Germinal center (tissue), 1 donor: ENCODE results near the gene CCDC192.
"Not testable (repeated sequence)": the region's sequence is repeated elsewhere in the genome, so short reads cannot be mapped to it uniquely, and the experiment has no call there.

ENCODE experiments used
- DNase-seq: peaks from one replicate; pipeline ENCODE4 v3.0.0; 2012; ENCODE audit warnings: mixed read lengths, low spot score

CCDC192 gene

DNA sequence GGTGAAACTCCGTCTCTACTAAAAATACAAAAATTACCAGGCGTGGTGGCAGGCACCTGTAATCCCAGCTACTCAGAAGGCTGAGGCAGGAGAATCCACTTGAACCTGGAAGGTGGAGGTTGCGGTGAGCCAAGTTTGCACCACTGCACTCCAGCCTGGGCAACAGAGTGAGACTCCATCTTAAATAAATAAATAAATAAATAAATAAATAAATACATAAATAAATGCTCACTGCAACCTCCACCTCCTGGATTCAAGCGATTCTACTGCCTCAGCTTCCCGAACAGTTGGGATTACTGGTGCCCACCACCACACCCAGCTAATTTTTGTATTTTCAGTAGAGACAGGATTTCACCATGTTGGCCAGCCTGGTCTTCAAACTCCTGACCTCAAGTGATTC lies 144.4 kb downstream of the CCDC192 start:
- DNase-seq, result not testable (repeated sequence)

DNA sequence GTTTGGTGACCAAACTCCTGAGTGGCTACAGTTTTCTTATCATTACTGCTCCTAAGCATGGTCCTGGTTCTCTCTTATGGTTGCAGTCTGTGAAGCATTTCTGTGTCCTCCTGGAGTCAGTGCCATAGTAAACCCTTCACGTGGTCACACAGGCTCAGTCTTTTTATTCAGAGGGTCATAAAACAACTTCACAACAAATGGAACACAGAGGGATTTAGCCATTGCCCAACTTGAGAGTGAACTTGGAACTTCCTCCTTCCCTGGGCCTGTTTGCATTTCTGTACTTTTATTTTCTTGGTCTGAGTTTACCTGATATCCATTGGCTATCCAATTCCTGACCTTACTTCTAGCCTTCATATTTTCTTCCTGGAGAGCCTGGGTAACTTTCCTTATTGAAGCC lies 144.9 kb downstream of the CCDC192 start:
- no peak for DNase-seq

DNA sequence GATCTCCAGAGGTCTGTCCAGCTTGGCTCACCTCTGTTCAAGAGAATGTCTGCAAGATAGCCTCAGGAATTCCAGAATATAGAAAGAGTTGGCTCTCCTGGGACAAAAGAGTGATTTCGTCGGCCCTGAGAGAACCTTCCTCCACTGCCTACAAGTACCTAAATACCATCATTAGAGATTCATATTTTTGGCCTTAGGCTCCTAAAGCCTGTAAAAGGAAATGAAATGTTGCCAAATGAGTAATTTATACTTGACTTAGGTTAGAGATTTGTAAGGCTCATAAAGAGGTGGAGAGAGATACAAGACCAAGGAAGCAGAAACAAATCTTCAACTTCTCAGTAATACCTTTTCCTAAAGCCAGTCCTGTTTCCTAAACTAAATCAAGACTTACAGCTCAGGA lies 146.2 kb downstream of the CCDC192 start:
- DNase-seq, result no peak

DNA sequence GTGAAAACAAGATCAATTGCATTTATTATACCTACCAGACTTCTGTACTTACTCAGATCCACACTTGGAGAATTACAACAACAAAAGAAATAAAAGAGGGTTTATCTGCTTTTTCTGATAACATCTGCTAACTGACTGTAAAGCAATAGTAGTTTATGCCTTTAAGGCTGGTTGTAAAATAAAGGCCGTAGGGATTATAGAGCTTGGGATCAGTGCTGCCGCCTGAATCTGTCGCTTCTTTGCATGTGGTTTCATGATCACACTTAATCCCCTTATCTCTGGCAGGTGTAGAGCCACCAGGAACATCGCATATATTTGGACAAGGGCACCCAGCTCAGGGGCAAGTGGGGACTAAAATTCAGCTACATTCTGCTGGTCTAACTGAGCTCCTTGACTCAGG lies 146.7 kb downstream of the CCDC192 start:
- no peak for DNase-seq

DNA sequence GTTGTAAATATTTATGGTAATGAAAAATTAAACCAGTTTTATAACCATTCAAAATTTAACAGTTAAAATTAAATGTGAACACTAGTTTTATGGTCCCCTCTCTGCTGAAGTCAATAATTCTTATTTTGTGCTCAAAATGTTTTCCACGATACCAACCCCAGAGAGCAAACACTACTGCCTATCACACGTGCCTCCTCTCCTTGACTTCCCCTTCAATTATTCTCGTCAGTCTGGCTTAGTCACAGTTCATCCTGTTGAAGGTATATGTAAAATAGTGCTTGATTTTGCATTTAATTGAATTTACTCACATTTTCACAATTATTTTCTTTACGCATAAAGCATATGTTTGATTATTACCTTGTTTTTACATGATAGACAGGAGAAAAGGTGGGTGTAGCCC lies 148.8 kb downstream of the CCDC192 start:
- no peak for DNase-seq

DNA sequence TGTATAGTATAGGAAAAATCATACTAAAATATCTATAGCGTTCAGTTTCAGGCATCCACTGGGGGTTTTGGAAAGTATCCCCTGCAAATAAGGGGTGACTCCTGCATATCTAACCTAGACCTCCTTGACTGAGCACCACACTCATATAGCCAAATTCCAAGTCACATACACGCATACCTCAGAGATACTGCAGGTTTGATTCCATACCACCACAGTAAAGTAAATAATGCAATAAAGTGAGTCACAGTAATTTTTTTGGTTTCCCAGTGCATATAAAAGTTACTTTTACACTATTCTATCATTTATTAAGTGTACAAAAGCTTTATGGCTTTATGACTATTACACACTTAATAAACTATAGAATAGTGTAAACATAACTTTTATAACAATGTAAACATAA lies 151.3 kb downstream of the CCDC192 start:
- DNase-seq, result no peak

DNA sequence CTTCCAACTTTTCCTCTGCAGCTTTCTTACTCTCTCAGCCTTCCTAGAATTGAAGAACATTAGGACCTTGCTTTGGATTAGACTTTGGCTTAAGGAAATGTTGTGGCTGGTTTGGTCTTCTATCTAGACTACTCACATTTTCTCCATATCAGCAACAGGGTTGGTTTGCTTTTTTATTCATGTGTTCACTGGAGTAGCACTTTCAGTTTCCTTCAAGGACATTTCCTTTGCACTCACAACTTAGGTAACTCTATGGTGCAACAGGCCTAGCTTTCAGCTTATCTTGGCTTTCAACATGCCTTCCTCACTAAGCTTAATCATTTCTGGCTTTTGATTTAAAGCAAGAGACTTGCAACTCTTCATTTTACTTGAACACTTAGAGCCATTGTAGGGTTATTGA lies 153.1 kb downstream of the CCDC192 start:
- DNase-seq, result no peak

DNA sequence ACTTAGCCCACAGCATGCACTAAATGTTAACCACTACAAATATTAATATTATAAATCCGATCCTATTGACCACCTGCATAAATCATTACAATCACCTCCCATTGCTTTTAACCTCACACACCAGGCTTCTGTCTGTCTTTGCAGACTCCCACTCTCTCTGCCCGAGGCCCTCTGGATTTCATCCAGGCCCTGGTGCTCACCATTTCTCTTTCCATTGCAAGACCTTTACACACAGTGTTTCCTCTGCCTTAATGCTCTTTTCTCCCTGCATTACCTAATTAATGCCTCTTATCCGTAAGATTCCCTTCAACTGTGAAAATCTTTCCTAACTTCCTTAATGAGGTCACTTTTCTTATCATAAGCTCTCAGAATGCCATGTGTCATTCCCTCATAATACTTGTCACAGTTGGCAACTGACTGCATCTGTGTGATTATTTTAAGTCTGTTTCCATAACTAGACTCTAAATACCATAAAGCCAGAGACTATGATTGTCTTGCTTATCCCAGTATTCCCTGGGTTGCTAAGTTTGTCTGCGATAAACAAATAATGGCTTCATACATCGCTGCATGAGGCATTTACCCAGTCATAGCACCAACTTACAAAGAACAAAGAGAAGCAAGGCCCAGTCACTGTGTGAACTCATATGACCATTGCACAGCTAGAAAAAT lies 155.1 kb downstream of the CCDC192 start:
- no peak for DNase-seq

DNA sequence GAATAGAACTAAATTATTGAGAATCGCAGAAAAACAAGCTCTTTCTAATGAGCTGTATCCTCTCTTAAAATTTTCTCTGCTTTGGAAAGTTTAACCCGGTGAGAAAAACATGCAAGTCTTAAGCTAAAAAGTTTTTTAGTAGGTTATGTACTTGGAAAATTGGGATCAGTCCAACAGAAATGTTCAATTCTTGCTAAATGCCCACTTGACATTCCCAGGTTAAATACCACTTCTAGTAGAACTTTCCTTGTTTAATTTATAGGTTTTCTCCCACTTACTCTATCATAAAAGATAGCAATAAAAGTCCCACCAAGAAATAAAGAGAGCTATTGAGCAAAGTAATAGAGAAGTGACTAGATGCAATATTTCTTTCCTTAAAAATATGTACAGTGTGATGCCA lies 157.1 kb downstream of the CCDC192 start:
- DNase-seq, result no peak

DNA sequence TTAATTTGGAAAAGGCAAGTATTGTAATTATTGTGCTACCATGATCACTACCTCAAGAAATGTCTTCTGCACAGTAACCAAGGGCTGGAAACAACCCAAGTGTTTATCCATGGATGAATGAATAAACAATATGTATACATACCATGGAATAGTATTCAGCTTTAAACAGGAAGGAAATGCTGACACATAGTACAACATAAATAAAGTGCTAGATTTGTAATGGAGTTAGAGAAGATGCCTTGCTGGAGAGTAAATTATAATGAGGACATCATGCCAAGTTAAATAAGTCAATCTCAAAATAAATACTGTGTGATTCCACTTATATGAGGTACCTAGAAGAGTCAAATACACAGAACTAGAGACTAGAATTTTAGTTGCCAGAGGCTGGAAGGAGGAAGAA lies 160.0 kb downstream of the CCDC192 start:
- DNase-seq, result no peak

DNA sequence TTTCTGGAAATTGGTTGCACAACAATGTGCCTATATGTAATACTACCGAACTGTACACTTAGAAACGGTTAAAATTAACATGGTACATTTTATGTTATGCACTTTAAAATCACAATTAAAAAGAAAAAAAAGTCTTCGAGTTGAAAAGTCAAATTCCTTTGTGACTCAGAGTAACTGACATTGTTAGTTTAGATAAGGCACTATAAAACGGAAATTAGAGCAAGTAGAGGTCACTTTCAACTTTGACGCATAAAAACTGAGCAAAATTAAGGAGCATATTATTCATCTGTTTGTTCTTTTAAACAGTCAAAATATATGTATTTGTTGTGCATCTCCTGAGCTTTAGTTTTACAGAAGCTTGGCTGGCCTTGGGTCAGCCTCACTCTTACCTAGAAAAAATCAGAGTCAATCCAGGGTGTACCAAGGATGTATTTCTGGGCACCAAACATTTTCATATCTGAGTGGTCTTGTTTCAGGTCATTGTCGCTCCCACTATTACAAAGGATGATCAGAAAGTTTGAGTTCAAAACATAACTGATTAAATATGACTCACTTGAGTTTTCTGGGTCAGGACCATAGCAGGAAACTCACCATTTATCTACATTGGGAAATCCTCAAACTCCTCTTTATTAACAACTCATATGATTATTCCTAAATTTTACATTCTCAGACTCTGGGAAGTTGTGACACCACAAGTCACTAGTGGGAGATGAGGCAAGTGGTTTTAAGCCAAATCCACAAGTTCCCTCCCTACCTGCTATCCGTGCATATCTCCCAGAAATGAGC lies 160.6 kb downstream of the CCDC192 start:
- DNase-seq, result no peak

DNA sequence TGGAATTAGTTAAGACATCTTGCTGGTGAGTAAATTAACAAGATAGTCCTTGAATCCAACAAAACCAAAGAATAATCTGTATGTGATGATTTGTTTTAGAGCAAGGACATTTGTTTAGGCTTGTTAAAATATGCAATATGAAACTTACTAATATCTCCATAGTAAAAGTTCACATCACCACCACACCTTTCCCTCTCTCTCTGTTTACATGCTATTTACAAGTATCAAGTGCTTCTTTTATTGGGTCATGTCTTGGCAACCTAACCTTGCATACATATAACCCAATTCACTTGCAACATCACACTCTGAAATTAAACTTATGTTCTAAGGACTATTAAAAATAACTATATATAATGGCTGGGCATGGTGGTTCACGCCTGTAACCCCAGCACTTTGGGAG lies 161.3 kb downstream of the CCDC192 start:
- DNase-seq, result no peak

DNA sequence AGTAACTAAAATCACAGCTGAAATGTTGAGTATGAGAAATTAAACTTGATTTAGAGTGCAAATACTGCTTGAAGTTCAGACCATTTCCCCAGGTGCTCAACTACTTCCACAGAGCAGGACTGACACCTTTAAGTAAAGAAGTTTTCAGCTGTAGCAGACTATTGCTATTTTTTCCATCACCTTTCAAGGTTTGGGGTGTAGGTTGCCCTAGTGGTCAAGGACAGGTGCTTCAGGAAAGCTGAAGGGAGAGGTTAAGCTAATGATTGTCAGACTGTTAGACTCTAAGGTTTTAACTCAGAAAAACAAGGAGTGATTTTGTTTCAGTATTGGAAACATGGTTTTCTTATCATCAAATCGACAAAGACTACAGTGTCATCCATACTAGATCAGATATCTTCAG lies 162.1 kb downstream of the CCDC192 start:
- DNase-seq, result no peak

DNA sequence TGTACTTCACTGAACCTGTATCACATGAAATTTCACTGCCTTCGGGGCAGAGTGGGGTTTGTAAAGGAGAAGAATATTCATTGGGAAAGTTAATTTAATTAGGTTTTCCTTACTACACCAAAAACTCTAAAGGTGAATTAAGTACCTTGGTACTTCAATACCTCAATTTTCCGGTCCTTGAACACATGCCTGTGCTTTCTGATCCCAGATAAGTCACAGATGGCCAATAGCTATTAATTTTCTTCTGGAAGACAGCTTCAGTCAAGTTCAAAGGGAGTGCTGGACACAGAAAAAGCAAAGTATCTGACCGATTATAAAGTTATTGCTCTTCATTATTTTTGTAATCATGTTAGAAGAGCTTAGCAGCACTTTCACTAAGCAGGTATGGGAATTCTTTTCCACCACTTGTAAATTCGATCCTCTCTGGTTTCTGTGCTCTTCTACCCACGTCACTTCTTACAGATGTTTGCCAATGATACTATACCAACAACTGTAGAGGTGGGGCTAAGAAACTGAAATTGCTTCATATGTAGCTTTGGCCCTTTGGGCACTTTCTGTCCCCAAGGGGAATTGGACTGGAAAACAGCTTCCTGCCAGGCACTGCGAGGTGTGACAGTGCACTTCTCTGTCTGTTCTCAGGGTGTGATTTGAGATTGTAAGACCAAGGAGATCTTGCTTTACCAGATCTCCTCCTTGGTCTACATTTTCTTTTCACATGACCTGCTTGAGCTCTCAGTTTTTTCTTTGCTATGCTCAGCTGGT lies 164.0 kb downstream of the CCDC192 start:
- DNase-seq, result no peak

DNA sequence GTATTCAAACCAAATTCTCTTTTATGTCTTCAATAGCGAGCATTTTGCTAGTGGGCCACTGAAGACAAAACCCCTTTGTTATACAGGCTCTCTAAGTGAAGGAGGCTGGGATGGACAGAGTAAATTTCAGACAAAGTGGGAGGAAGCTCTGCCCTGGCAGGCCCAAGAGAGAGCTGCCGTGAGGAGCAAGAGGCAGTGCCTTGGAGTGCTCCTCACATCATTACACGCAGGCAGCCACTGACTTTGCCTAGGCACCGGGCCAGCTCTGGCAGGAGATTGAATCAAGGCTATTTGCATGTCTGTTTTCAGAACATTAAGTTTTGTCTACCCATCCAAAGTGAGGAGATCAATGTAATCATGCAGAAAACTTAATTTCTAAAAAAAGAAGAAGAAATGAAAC lies 167.7 kb downstream of the CCDC192 start:
- no peak for DNase-seq

DNA sequence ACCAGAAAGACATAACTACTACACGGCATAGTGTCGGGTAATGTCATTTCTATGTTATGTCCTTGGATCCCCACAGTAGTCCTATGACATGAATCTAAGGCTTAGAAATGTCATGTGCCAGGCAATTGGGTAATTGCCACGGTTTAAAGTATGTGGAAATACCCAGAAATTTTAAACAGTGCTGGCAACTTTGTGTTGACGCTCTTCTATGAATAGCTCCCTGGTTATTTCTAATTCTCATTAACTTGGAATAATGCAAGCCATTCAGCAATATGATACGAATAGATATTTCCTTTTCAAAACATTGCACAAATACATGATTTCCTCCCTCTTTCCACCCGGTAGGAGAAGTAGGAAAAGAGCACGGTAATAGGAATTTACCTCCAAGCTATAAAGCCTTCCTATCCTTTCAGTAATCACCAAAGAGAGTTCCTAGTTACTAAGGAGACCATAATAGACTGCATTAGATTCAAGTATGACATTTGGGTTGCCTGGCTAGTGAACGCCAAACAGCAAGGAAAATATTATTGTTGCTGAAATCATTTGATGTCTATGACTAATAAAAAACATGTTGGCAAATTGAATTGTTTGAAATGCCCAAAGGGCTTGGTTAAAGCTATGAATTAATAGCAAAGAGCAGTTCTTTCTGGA lies 168.4 kb downstream of the CCDC192 start:
- no peak for DNase-seq

DNA sequence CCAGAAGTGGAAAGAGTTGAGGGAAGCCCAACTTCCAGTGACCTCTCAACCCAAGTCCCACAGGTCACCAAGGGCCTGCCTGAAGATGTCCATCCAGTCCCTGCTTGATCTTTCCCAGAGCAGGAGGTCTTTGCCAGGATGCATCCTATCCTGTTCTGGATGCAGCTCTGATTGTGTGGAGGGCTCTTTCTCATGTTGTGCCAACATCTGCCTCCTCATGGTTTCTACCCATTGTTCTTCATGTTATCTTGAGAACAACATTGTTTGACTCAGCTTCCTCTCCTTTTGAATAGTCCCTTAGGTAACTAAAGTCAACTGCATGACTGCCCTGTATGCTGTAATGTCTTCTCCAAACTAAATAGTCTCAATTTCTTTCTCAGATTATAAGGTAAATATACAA lies 169.3 kb downstream of the CCDC192 start:
- DNase-seq, result no peak

DNA sequence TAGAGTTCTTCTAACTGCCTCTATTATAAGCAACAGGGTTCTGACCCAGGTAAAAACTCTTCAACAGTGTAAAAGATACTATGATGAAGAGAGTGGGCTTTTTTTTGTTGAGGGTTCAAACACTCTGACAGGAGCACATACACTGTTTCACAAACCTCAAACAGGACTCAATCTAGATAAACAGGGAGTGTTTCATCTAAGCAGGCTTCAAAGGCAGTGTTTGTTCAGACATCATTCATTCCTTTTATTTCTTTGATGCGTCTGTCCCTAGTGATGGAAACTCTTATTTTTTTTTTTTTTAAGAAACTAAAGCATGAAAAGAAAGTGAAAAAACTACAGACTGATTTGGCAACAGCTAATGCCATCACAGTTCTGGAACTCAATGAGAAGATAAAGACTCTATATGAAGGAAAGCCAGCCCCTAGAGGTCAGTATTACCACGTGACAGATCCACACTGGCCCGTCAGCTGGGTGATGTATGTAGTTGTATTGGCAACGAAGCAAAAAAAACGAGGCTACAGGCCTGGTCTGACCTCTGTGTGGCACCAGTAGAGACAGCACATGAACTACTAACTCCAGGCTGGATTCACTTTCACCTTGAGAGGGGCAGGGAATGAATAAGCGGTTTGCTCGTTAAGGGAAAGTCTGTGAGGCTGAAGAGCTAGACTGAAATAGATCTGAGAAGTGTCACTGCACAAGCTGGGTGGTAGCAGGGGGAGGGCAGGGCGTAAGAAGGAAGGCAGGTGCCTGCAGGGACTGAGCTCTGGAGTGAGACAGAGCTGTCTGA lies 172.2 kb downstream of the CCDC192 start:
- DNase-seq, result no peak

DNA sequence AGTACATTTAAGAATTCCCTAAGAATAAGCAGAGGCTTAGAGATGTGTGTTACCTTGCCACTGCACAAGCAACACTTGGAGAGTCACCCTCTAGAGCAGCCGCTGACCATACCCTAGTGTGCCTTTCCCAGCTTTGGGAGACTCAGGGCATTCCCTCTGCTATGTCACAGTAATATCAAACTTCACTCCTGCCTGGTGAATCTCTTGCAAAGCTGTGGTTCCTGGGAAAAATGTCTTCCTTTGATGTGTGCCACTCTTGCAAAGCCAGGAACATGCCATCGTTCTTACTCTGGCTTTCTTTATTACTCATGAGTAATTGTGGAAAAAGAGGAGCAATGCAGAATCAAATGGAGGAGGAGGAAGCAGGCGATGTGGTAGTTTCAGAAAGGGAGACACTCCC lies 173.2 kb downstream of the CCDC192 start:
- no peak for DNase-seq

DNA sequence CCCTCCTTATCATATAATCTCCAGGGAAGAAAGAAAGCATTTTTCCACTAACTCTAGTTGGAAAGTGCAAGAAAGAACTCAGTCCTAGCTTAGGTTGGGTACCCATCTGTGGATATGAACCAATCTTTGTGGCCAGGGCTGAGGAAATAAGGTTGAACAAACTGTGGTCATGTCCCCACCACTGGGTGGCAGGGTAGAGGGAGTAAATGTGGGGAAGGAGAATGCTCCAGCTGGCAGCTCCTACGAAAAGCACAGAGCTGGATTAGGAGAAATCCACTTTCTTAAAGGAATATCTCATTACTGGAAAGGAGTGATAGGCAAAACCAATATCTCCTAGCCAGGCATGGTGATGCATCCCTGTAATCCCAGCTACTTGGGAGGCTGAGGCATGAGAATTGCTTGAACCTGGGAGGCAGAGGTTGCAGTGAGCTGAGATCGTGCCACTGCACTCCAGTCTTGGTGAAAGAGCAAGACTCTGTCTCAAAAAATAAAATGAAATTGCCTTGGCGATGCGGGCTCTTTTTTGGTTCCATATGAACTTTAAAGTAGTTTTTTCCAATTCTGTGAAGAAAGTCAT lies 175.1 kb downstream of the CCDC192 start:
- DNase-seq, result no peak

DNA sequence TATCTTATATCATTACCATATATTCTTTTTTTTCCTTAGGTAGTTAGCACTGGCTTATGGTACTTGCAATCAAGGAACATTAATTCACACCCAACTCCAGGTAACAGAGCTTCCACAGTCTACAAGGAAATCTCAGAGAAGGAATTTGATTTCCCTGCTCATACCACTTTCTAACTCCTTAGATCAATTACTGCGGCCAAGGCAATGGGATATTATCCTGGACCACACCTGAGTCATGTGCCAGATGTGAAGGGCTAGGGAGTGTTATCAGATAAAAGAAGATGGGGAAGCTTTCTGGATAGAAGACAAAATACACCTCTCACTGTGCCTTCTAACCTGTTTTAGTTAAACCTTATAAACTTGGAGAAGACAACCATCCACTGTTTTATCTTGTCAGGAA lies 181.2 kb downstream of the CCDC192 start:
- no peak for DNase-seq
